Trophoblast cell (in vitro differentiated cells and primary cell): ENCODE measurements around the gene ANKRD60.

Source experiments
- DNase-seq, 2 donors: peaks; one replicate each; pipeline ENCODE4 v3.0.0-alpha.2; 2016
- H2AFZ ChIP-seq: 2 replicates; pipeline ENCODE4 v1.6.1; 2013; ENCODE audit warnings: low read length, moderate library complexity, mild to moderate bottlenecking; ENCODE audit not compliant: insufficient read depth, poor library complexity
- H2AK5ac ChIP-seq: 2 replicates; pipeline ENCODE4 v1.6.1; 2013; ENCODE audit warnings: mild to moderate bottlenecking, low read length
- H2BK120ac ChIP-seq: 2 replicates; pipeline ENCODE4 v1.6.1; 2013; ENCODE audit warnings: low read length, mild to moderate bottlenecking, moderate library complexity; ENCODE audit not compliant: insufficient read depth, poor library complexity
- H2BK12ac ChIP-seq: 2 replicates; pipeline ENCODE4 v1.6.1; 2013; ENCODE audit warnings: mild to moderate bottlenecking, low read length, moderate library complexity
- H2BK5ac ChIP-seq: 2 replicates; pipeline ENCODE4 v1.6.1; 2013; ENCODE audit warnings: low read length, low read depth, moderate library complexity, mild to moderate bottlenecking; ENCODE audit not compliant: poor library complexity
- H3K14ac ChIP-seq: 2 replicates; pipeline ENCODE4 v1.6.1; 2013; ENCODE audit warnings: mild to moderate bottlenecking, low read length
- H3K18ac ChIP-seq: 2 replicates; pipeline ENCODE4 v1.6.1; 2013; ENCODE audit warnings: mild to moderate bottlenecking, low read length
- H3K23ac ChIP-seq: 2 replicates; pipeline ENCODE4 v1.6.1; 2013; ENCODE audit warnings: low read length
- H3K27ac ChIP-seq: 2 replicates; pipeline ENCODE4 v1.5.1; 2013; ENCODE audit warnings: low read depth, mild to moderate bottlenecking, inconsistent platforms, low read length, moderate library complexity
- H3K27me3 ChIP-seq: 2 replicates; pipeline ENCODE4 v1.6.1; 2013; ENCODE audit warnings: inconsistent platforms, mild to moderate bottlenecking, low read length, moderate library complexity; ENCODE audit not compliant: insufficient read depth
- H3K36me3 ChIP-seq, 2 experiments: 1 replicate in 1 of 2; 2 replicates in 1 of 2; pipeline ENCODE4 v1.6.1; 2013; ENCODE audit warnings: low read length in 2 of 2, mild to moderate bottlenecking in 2 of 2, moderate library complexity in 1 of 2; ENCODE audit not compliant: insufficient read depth in 2 of 2, control insufficient read depth in 1 of 2
- H3K4ac ChIP-seq: 2 replicates; pipeline ENCODE4 v1.6.1; 2013; ENCODE audit warnings: low read depth, mild to moderate bottlenecking, low read length, moderate library complexity
- H3K4me1 ChIP-seq, 2 experiments: 1 replicate in 1 of 2; 2 replicates in 1 of 2; pipeline ENCODE4 v1.6.1; 2013; ENCODE audit warnings: low read length in 2 of 2, mild to moderate bottlenecking in 2 of 2, moderate library complexity in 1 of 2; ENCODE audit not compliant: insufficient read depth in 2 of 2, control insufficient read depth in 1 of 2
- H3K4me2 ChIP-seq: 2 replicates; pipeline ENCODE4 v1.6.1; 2013; ENCODE audit warnings: inconsistent platforms, mild to moderate bottlenecking, low read length, moderate library complexity
- H3K4me3 ChIP-seq: 2 replicates; pipeline ENCODE4 v1.5.1; 2013; ENCODE audit warnings: mild to moderate bottlenecking, low read depth, low read length, inconsistent platforms
- H3K79me1 ChIP-seq: one replicate; pipeline ENCODE4 v1.6.1; 2013; ENCODE audit warnings: low read length
- H3K79me2 ChIP-seq: 2 replicates; pipeline ENCODE4 v1.6.1; 2013; ENCODE audit warnings: low read length, mild to moderate bottlenecking; ENCODE audit not compliant: control insufficient read depth, insufficient read depth, poor library complexity
- H3K9ac ChIP-seq: 2 replicates; pipeline ENCODE4 v1.6.1; 2013; ENCODE audit warnings: mild to moderate bottlenecking, low read length
- H3K9me3 ChIP-seq: 2 replicates; pipeline ENCODE4 v1.6.1; 2013; ENCODE audit warnings: low read depth, mild to moderate bottlenecking, control low read depth, inconsistent platforms, low read length; ENCODE audit not compliant: insufficient read depth
- H4K12ac ChIP-seq: 2 replicates; pipeline ENCODE4 v1.6.1; 2013; ENCODE audit warnings: low read depth, mild to moderate bottlenecking, low read length, moderate library complexity
- H4K8ac ChIP-seq: 2 replicates; pipeline ENCODE4 v1.6.1; 2013; ENCODE audit warnings: low read depth, mild to moderate bottlenecking, low read length, moderate library complexity
- H4K91ac ChIP-seq: one replicate; pipeline ENCODE4 v1.6.1; 2013; ENCODE audit warnings: low read depth, mild to moderate bottlenecking, low read length, moderate library complexity
- WGBS: extraction: QIAGEN DNeasy Blood & Tissue Kit; methylation state at CpG from one replicate; pipeline ENCODE4 v1.1.7; 2013; ENCODE audit warnings: missing lambda C conversion rate; ENCODE audit not compliant: insufficient read length, insufficient coverage; ENCODE audit errors: extremely low coverage; 5-methylcytosine and 5-hydroxymethylcytosine counted together

Gene ANKRD60

DNA sequence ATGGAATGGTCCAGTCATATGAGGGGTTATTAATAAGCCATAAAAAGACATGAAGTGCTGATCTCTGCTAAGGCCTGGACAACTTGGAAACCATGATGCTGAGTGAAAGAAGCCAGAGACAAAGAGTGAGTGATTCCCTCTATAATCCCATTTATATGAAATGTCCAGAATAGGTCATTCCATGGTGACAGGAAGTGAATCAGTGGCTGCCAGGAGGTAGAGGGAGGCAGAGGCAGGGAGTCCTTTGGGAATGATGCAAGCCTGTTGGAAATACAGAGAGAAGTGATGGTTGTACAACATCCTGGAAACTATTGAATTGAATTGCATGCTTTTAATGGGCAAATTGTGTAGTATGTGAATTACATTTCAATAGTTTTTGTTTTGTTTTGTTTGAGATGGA, 26.4 kb downstream of the ANKRD60 start:
- Histone ChIP-seq H2AK5ac (no peak overlapping the region), H3K9ac (no peak overlapping the region), H3K18ac (no peak overlapping the region), H3K27me3 (no peaks in the 10 kb centered on the region), H3K4ac (no peak overlapping the region), H2BK120ac (no peak overlapping the region), H3K79me2 (no peaks in the 10 kb centered on the region), H2BK12ac (no peak overlapping the region), H3K4me1 (no peaks in the 10 kb centered on the region), H3K4me3 (no peak overlapping the region), H2BK5ac (no peak overlapping the region), H3K23ac (no peak overlapping the region), H3K27ac (no peak overlapping the region), H4K8ac (no peak overlapping the region), H3K36me3 (no peaks in the 10 kb centered on the region), H4K91ac (no peak overlapping the region), H3K79me1 (no peaks in the 10 kb centered on the region), H4K12ac (no peak overlapping the region), H2AFZ (no peak overlapping the region), H3K4me2 (no peak overlapping the region), H3K14ac (no peak overlapping the region), H3K9me3 (peaks cover 2% of the 10 kb centered on the region)
- no peak for DNase-seq

DNA sequence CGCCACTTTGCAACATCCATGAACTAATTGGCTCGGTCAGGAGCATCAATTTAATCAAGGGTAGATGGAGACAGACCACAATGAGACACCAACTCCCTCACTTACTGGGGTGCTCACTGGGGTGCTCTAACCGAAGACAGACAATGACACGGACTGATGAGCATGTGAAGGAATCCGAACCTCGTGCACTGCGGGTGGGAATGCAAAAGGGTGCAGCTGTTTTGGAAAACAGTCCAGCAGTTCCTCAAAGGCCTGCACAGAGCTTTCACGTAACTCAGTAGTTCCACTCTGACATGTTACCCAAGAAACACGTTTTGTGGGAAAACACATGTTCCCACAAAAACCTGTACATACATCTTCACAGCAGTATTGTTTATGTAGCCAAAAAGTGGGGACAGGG, 26.8 kb downstream of the ANKRD60 start:
- H2AFZ ChIP-seq = no peak overlapping the region
- H3K79me2 ChIP-seq = no peaks in the 10 kb centered on the region
- H4K8ac ChIP-seq = no peak overlapping the region
- no peak overlapping the region for H2BK5ac ChIP-seq
- no peak overlapping the region for H2AK5ac ChIP-seq
- no peaks in the 10 kb centered on the region for H3K36me3 ChIP-seq
- no peak overlapping the region for H4K12ac ChIP-seq
- no peaks in the 10 kb centered on the region for H3K4me1 ChIP-seq
- no CpG with 5 or more reads among the region's 9 CpGs for WGBS
- H3K18ac ChIP-seq = no peak overlapping the region
- no peak overlapping the region for H4K91ac ChIP-seq
- H2BK120ac ChIP-seq = no peak overlapping the region
- DNase-seq = no peak
- peaks cover 2% of the 10 kb centered on the region for H3K9me3 ChIP-seq
- H3K4me3 ChIP-seq = no peak overlapping the region
- H3K9ac ChIP-seq = no peak overlapping the region
- H3K79me1 ChIP-seq = no peaks in the 10 kb centered on the region
- no peak overlapping the region for H3K23ac ChIP-seq
- no peaks in the 10 kb centered on the region for H3K27me3 ChIP-seq
- H3K27ac ChIP-seq = no peak overlapping the region
- H3K14ac ChIP-seq = no peak overlapping the region
- no peak overlapping the region for H3K4me2 ChIP-seq
- no peak overlapping the region for H3K4ac ChIP-seq
- no peak overlapping the region for H2BK12ac ChIP-seq

DNA sequence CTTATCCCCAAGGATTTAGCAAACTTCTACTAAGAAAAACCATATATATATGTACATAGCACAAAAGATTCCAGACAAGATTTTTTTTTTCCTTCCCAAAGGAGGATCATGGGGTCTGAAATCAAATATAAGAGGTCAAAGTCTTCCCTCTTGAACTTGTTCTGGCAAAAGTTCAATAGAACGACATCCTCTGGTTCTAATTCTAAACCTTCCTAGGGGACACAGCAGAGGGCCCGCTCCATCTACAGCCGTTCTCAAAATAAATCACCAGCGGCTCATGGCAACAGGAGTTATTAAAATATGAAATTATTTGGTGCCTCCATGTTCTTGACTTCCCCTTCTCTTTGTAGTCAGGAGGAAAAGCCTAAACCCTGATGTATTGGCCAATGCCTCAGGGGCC, 29.0 kb downstream of the ANKRD60 start:
- Histone ChIP-seq H3K23ac (no peak overlapping the region), H3K4me1 (no peaks in the 10 kb centered on the region), H3K79me1 (no peaks in the 10 kb centered on the region), H3K14ac (no peak overlapping the region), H3K9me3 (peaks cover 7% of the 10 kb centered on the region), H3K4ac (no peak overlapping the region), H4K91ac (no peak overlapping the region), H3K27me3 (no peaks in the 10 kb centered on the region), H3K4me2 (no peak overlapping the region), H3K18ac (no peak overlapping the region), H3K36me3 (no peaks in the 10 kb centered on the region), H2BK5ac (no peak overlapping the region), H2AK5ac (no peak overlapping the region), H2BK120ac (no peak overlapping the region), H4K12ac (no peak overlapping the region), H3K4me3 (no peak overlapping the region), H3K79me2 (no peaks in the 10 kb centered on the region), H4K8ac (no peak overlapping the region), H3K9ac (no peak overlapping the region), H2BK12ac (no peak overlapping the region), H3K27ac (no peak overlapping the region), H2AFZ (no peak overlapping the region)
- WGBS = no CpG with 5 or more reads among the region's 4 CpGs
- no peak for DNase-seq

DNA sequence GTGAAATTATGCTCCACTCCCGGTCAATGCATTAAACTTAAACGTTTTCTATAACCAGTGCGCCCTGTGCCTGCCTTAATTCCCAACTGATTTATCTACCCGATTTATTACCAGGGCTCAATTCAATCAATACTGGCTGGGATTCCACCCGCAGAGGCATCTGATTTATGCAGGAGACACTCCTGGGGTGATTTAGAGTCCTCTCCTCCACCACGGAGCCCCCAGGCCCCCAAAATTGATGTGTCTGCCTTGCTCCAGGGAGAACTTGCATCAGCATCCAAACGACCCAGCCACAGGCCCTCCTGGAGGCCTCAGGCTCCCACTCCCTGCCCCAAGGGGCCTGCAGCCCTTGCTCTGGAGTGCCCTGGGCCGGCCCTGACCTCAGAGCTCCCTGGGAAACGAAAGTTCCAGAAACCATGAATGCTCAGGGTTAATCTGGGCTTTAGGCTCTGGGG, 29.5 kb downstream of the ANKRD60 start:
- Histone ChIP-seq H3K9ac (no peak overlapping the region), H2BK12ac (no peak overlapping the region), H3K4ac (no peak overlapping the region), H3K79me2 (no peaks in the 10 kb centered on the region), H2AK5ac (no peak overlapping the region), H4K12ac (no peak overlapping the region), H3K14ac (no peak overlapping the region), H3K4me2 (no peak overlapping the region), H3K27me3 (no peaks in the 10 kb centered on the region), H3K79me1 (no peaks in the 10 kb centered on the region), H4K91ac (no peak overlapping the region), H4K8ac (no peak overlapping the region), H3K27ac (no peak overlapping the region), H3K4me3 (no peak overlapping the region), H3K9me3 (peaks cover 7% of the 10 kb centered on the region), H2BK5ac (no peak overlapping the region), H3K18ac (no peak overlapping the region), H3K4me1 (no peaks in the 10 kb centered on the region), H3K23ac (no peak overlapping the region), H2AFZ (no peak overlapping the region), H3K36me3 (no peaks in the 10 kb centered on the region), H2BK120ac (no peak overlapping the region)
- no peak for DNase-seq
- no CpG with 5 or more reads among the region's 9 CpGs for WGBS
